NCI-H2196 treated with DMSO at 0.1 percent for 48 hours (cell line): Measurements from ENCODE around the gene TREM1.
"Not testable (repeated sequence)": the region's sequence is repeated elsewhere in the genome, so short reads cannot be mapped to it uniquely, and the experiment has no call there.

Experiments
- DNase-seq: peaks from one replicate; lab custom pipeline; 2025; ENCODE audit not compliant: unreplicated experiment; lab: John Stamatoyannopoulos, UW

TREM1 gene

GRCh38 chr6:41297248-41297647 lies 10.8 kb upstream of the TREM1 start:
- not testable (repeated sequence) for DNase-seq

GRCh38 chr6:41294214-41294872 lies 7.9 kb upstream of the TREM1 start:
- no peak for DNase-seq

- DNase-seq = no peak
Observed at GRCh38 chr6:41291717-41292116, 5.2 kb upstream of the TREM1 start.

- DNase-seq = no peak
Observed at GRCh38 chr6:41289815-41290214, 3.3 kb upstream of the TREM1 start.

GRCh38 chr6:41288754-41289129 lies 2.3 kb upstream of the TREM1 start:
- DNase-seq = no peak

GRCh38 chr6:41288030-41288753 lies 1.7 kb upstream of the TREM1 start:
- peak; percentile 84 for DNase-seq

GRCh38 chr6:41284726-41285125 lies 1.8 kb downstream of the TREM1 start:
- DNase-seq = no peak

GRCh38 chr6:41283600-41283999 lies 2.9 kb downstream of the TREM1 start:
- DNase-seq = no peak

GRCh38 chr6:41280381-41281057 lies 6.0 kb downstream of the TREM1 start:
- no peak for DNase-seq

GRCh38 chr6:41278699-41279405 lies 7.6 kb downstream of the TREM1 start:
- peak; percentile 67 for DNase-seq

GRCh38 chr6:41277605-41278004 lies 8.9 kb downstream of the TREM1 start:
- no peak for DNase-seq

- DNase-seq = no peak
Observed at GRCh38 chr6:41275489-41275888, 11.0 kb downstream of the TREM1 start.

GRCh38 chr6:41274256-41274655 lies 12.2 kb downstream of the TREM1 start:
- DNase-seq = no peak

- DNase-seq = no peak
Observed at GRCh38 chr6:41273714-41274113, 12.8 kb downstream of the TREM1 start.

GRCh38 chr6:41272591-41273240 lies 13.8 kb downstream of the TREM1 start:
- no peak for DNase-seq

- no peak for DNase-seq
Observed at GRCh38 chr6:41271901-41272395, 14.5 kb downstream of the TREM1 start.

GRCh38 chr6:41269716-41270115 lies 16.8 kb downstream of the TREM1 start:
- no peak for DNase-seq

GRCh38 chr6:41269166-41269565 lies 17.3 kb downstream of the TREM1 start:
- DNase-seq = no peak

- no peak for DNase-seq
Observed at GRCh38 chr6:41268478-41268877, 18.0 kb downstream of the TREM1 start.

GRCh38 chr6:41266541-41266940 lies 19.9 kb downstream of the TREM1 start:
- DNase-seq = no peak

GRCh38 chr6:41263267-41263666 lies 23.2 kb downstream of the TREM1 start:
- no peak for DNase-seq
